GM18951 (cell line): ENCODE results near the gene PRM3.

Experiments
- POLR2A ChIP-seq: IDR thresholded peaks from 4 replicates; pipeline ENCODE4 v1.6.1; 2011; ENCODE audit warnings: mild to moderate bottlenecking; ENCODE audit not compliant: insufficient read length, insufficient read depth; ENCODE audit errors: extremely low read depth
- in situ Hi-C: fragments of 300-500 bp; cut with MboI; formaldehyde crosslinking; loops from one replicate; pipeline ENCODE4 v1.12.0; 2022; ENCODE audit warnings: low sequenced_read_pairs, mixed read lengths, inconsistent platforms; ENCODE audit not compliant: unreplicated experiment

The PRM3 gene

GRCh38 chr16:11235703-11235991 is 37.8 kb downstream of the PRM3 start:
- in situ Hi-C loops: loop anchor here (25.0 kb wide), 1 partner anchor 273 kb away; no protein-coding TSS in a partner anchor

GRCh38 chr16:11234884-11235702 is 38.3 kb downstream of the PRM3 start:
- in situ Hi-C loops: loop anchor here (25.0 kb wide), 1 partner anchor 273 kb away; no protein-coding TSS in a partner anchor
- no peak for TF ChIP-seq POLR2A

More at GRCh38 chr16:11235703-11235991, 37.8 kb downstream of the PRM3 start:
- no peak for TF ChIP-seq POLR2A

- in situ Hi-C loops: loop anchor here (25.0 kb wide), 1 partner anchor 272 kb away; no protein-coding TSS in a partner anchor
Observed at GRCh38 chr16:11233727-11234376, 39.6 kb downstream of the PRM3 start.

GRCh38 chr16:11232852-11233726 is 40.3 kb downstream of the PRM3 start:
- TF ChIP-seq POLR2A: peak; percentile 49
- in situ Hi-C loops: loop anchor here (25.0 kb wide), 1 partner anchor 271 kb away; no protein-coding TSS in a partner anchor

More at GRCh38 chr16:11233727-11234376, 39.6 kb downstream of the PRM3 start:
- no peak for TF ChIP-seq POLR2A

GRCh38 chr16:11232302-11232851 is 41.1 kb downstream of the PRM3 start:
- no peak for TF ChIP-seq POLR2A
- in situ Hi-C loops: loop anchor here (25.0 kb wide), 1 partner anchor 270 kb away; no protein-coding TSS in a partner anchor

- in situ Hi-C loops: loop anchor here (25.0 kb wide), 1 partner anchor 269 kb away; no protein-coding TSS in a partner anchor
- TF ChIP-seq POLR2A: no peak
Observed at GRCh38 chr16:11231367-11231970, 42.0 kb downstream of the PRM3 start.

- in situ Hi-C loops: loop anchor here (25.0 kb wide), 1 partner anchor 268 kb away; no protein-coding TSS in a partner anchor
- no peak for TF ChIP-seq POLR2A
Observed at GRCh38 chr16:11229906-11230305, 43.5 kb downstream of the PRM3 start.

- in situ Hi-C loops: loop anchor here (25.0 kb wide), 1 partner anchor 267 kb away; no protein-coding TSS in a partner anchor
- TF ChIP-seq POLR2A: no peak
Observed at GRCh38 chr16:11229432-11229831, 44.0 kb downstream of the PRM3 start.

GRCh38 chr16:11225677-11226549 is 47.5 kb downstream of the PRM3 start:
- in situ Hi-C loops: loop anchor here (25.0 kb wide), 1 partner anchor 264 kb away; no protein-coding TSS in a partner anchor
- no peak for TF ChIP-seq POLR2A

GRCh38 chr16:11224894-11225676 is 48.3 kb downstream of the PRM3 start:
- peak; percentile 42 for TF ChIP-seq POLR2A
- in situ Hi-C loops: loop anchor here (25.0 kb wide), 1 partner anchor 263 kb away; no protein-coding TSS in a partner anchor
